ENCODE measurements around the gene EDIL3.

GRCh38 chr5:84430079-84430478 is 45.4 kb upstream of the EDIL3 start:
- TF ChIP-seq, protein P1, sequence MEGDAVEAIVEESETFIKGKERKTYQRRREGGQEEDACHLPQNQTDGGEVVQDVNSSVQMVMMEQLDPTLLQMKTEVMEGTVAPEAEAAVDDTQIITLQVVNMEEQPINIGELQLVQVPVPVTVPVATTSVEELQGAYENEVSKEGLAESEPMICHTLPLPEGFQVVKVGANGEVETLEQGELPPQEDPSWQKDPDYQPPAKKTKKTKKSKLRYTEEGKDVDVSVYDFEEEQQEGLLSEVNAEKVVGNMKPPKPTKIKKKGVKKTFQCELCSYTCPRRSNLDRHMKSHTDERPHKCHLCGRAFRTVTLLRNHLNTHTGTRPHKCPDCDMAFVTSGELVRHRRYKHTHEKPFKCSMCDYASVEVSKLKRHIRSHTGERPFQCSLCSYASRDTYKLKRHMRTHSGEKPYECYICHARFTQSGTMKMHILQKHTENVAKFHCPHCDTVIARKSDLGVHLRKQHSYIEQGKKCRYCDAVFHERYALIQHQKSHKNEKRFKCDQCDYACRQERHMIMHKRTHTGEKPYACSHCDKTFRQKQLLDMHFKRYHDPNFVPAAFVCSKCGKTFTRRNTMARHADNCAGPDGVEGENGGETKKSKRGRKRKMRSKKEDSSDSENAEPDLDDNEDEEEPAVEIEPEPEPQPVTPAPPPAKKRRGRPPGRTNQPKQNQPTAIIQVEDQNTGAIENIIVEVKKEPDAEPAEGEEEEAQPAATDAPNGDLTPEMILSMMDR (IDR thresholded peaks at IDR 0.05), result no peak
- TF ChIP-seq POLR2A (IDR thresholded peaks at IDR 0.05), result no peak
